Left lobe of liver (tissue), 2 donors: ENCODE data around the gene PPP1R14B. TPM values are rescaled to one million over a fixed set of nuclear protein-coding genes. Genes with fewer than 3 reads are reported as not detected.

Experiments used
- ATAC-seq: fragments of 200-7000 bp; cut with Tn5 transposase; one replicate; pipeline ENCODE4 v1.9.1; 2020; ENCODE audit warnings: mild to moderate bottlenecking, moderate library complexity
- DNase-seq: peaks from one replicate; pipeline ENCODE4 v3.0.0-alpha.2; 2020; ENCODE audit warnings: low spot score
- total RNA-seq: library from RNA; stranded (reverse); gene quantifications from one replicate; pipeline ENCODE4 v1.2.1, GENCODE V29; 2021
- donor health status: DM: no; HTN: no; CAD: no; lungs with moderate emphysema.
- donor health status: DM: no; HTN: yes; CAD: no.

The PPP1R14B gene, protein sequence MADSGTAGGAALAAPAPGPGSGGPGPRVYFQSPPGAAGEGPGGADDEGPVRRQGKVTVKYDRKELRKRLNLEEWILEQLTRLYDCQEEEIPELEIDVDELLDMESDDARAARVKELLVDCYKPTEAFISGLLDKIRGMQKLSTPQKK
- 50.1 TPM for total RNA-seq

DNA sequence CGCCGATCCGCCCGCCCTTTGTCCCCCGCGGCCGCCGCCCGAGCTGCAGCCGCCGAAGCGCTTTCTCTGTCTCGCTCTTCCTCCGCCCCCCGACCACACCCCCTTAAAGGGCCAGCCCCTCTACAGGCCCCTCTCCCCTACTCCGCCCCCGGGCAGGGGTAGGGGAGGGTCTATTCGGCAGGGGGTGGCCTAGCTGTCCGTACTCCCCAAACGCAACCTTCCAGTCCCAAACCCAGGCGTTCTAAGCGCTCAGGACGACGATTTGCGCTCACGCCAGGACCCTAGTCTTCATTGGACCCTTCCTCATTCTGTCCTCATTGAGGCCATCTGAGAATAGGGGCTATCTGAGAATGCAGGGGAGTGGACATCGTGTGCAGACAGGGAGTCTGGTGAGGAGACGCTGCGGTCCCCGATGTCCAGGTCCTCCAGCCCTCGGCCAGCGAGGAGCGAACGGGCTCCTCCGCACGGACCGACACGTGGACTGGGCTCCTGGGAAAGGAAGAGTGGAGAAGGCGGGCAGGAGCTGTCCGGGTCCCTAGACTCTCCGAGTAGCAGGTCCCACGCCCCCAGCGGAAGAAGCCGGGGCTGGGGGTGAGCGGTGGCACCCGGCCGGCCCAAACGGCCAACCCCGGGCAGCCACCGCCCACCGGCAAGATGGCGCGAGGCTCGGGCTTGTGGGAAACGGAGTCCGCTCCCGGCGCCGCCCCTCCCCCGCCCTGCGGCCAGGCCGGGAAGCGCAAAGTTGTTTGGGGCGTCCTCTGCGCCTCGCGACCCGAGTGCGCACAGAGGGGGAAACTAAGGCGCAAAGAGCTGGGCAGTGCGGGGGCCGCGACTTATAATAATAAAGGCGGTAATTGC is at the start of gene PPP1R14B:
TSS of gene PPP1R14B (minus strand) at position 73 of the 858 bp plus-strand sequence. CDS start 270 bp downstream, outside the sequence.
- ATAC-seq (peak; percentile 72), DNase-seq (peak; percentile 92)

DNA sequence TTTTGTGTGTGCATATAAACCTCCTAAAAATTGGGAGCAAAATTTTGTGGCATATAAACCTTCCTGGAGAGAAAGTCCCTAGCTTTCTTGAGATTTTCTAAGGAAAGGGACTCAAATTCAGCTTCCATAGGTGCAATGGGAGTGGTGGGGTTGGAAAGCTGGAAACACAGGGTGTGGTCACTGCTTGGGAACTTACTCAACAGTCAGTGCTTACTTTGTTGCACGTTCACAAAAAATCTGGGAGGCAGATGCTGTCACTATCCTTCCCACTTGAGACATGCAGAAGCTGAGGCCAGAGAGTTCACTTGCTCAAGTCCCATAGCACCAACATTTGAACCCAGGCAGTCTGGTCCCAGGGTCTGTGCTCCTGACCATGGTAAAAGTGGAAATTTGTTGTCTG is 49.5 kb upstream of the PPP1R14B start:
- DNase-seq (no peak), ATAC-seq (no peak)

DNA sequence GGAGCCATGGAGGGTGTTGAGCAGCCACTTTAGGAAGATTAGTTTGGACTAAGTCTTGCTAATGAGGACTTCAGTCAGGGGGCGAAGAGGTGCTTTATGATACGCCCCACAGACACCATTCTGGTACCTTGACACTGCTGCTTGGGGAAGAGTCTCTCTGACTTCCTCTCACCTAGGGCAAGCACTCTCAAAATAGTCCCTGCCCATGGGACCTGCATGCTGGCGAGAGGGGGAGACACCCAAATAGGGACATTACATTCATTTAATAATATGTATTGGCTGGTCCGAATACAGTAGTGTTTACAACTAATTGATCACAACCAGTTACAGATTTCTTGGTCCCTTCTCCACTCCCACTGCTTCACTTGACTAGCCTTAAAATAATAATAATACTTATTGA is 49.0 kb upstream of the PPP1R14B start:
- DNase-seq, result no peak
- no peak for ATAC-seq

DNA sequence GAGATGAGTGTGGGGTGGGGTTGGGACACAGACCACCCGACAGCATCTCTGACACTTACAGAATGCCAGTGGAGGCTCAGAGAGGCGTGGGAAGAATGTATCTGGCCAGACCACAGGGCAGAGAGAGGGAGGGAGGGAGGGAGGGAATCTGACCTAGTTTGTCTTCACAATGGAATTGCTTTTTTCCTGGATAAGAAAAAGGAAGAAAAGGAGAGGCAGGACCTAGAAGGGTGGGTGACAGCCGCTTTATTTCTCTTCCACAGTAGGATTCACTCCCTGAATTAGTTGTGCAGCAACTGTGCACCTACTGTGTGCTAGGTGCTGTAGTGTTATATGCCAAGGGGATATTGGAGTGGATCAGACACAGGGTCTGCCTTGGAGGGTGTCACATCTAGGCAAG is 48.0 kb upstream of the PPP1R14B start:
- DNase-seq, result no peak
- ATAC-seq, result no peak

DNA sequence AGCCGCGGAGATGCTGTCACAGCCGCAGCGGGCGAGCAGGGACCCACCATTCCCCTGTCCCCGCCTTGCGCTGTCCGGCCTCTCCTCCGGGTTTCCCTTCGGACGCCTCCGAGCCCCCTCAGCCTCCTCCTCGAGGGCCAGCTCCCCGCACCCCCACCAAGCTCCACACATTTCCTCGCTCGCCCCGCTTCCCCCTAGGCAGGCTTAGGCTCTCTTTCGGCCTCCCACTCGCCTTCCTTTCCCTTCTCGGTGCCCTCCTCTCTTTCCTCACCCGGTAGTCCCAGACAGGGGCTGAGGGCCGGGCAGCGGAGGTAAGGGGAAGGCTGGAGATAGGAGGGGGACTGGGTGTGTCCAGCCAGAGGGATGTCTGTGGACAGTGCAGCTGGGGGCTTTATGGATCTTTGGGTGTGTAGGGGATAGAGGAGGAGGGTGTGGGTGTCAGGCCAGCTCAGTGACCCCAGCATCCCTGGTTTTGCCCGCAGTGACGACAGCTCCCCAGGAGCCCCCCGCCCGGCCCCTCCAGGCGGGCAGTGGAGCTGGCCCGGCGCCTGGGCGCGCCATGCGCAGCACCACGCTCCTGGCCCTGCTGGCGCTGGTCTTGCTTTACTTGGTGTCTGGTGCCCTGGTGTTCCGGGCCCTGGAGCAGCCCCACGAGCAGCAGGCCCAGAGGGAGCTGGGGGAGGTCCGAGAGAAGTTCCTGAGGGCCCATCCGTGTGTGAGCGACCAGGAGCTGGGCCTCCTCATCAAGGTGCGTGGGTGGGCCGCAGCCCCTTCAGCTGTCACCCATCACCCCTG is 45.9 kb upstream of the PPP1R14B start:
- no peak for DNase-seq
- ATAC-seq, result no peak

DNA sequence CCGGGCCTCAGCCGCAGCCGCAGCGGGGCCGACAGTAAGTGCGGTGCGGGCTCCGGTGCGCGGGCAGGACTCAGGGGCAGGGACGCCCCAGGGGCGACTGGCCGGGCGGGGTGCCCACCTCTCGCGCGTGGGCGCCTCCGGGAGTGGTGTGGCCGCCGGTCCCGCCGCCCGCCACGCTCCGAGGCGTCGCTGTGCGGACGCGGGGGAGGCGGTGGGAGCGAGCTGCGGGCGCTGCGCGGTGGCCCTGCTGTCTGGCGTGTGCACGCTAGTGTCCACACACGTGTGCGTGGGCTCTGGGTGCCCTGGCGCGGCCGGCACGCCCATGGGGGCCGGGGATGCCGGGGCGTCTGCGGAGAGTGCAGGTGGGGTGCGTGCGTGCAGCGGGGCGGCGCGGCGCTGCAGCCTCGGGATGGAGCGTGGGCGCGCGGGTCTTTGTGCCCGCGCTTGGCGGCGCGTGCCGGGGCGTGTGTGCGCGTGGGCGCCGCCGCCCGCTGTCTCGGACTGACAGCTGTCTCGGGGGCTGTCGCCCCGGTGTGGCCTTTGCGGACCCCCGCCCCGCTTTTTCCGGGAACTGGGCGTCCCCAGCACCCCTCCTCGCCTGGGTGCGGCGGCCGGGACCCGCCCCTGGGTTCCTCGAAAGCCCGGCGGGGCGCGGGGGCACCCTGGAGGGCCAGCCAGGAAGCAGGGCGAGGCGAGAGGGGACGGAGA is 45.2 kb upstream of the PPP1R14B start:
- ATAC-seq (peak; percentile 12), DNase-seq (no peak)

DNA sequence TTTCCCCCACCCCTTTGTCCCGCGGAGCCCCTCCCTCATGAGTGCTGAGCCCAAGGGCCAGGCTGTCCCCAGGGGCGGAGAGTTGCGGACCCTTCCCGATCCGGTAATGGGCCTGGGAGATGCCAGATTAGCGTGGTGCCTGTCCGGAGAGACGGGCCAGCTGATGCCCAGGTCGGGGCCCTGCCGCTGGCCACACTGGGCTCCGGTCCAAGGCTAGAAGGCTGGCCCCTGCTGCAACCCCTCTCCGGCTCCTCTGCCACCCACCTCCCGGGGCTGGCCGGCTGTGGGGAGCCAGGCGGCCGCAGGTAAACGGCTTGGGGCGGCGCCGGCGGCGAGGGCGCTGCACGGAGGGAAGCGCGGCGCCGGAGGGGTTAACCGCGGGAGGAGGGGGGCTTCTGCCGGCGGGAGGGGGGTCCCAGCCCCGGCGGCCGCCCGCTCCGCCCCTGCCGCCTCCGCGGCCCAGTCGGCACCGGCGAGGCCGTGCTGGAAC is 44.6 kb upstream of the PPP1R14B start, which contains the start of gene KCNK4:
TSS of gene KCNK4 (plus strand) at position 41 of the 490 bp plus-strand sequence. CDS start 1,717 bp downstream, outside the sequence.
- DNase-seq (no peak), ATAC-seq (no peak)

DNA sequence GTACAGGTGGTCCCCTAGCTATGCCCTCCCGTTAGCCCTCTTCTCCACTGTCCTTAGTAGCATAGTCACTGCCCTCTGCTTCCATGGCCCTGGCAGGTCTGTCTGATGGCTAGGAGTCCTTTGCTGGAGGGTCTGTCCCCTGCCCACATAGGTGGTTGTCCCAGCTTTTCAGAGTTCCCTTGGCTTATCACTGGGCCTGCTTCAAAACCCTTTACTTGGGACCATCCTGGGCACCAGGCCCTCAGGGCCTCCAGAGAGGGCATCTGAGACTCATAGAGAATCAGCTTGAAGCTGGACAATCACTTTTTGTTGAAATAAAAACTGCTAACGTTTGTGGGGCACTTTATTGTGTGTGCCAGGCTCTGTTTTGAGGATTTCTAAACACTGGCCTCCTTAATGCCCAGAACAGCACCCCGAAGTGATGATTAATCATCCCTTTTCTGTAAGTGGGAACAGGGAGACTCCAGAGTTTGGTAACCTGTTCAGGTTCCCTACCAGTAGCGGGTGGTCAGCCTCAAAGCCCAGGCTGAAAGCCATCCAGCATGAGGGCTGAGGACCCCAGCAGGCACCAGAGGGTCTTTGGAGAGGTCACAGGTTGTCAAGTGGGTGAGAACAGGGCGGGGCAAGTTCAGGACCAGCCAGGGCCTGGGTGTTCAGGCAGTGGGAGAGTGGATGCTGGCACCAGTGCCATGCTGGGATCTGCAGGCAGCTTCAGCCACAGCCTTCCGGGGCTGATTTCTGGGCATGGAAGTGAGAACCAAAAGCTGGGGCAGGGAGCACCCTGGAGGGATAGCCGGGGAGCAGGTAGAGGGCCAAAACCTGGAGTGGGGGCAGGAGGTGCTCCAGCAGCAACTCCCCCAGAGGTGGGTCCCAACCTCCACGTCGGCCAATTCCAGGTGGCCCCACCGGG is 43.9 kb upstream of the PPP1R14B start:
- ATAC-seq (no peak), DNase-seq (no peak)

DNA sequence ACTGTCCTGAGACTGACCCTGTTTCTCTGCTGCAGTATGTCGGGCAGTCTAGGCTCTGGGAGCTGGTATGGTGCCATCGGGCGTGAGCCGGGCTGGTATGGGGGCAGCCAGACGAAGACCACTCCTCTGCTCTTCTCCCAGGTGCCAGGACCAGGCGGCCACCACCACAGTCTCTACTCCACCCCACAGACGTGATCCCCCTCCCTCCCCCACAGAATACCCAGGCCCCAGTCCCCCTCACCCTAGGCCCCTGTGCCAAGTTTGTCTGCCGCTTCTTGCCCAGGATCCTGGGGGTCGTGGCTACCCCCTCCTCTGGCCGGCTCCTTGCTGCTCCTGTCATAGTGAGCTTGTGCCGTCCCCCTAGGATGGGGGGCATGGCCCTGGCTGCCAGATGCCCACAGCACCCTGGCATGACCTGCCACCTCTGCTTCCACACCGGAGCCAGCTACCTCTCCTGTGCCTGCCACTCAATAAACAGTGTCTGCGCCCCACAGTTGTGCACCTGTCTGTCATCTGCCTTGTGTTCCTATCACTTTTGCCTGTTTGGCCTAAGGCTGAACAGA is 42.3 kb upstream of the PPP1R14B start:
- DNase-seq (no peak), ATAC-seq (no peak)

DNA sequence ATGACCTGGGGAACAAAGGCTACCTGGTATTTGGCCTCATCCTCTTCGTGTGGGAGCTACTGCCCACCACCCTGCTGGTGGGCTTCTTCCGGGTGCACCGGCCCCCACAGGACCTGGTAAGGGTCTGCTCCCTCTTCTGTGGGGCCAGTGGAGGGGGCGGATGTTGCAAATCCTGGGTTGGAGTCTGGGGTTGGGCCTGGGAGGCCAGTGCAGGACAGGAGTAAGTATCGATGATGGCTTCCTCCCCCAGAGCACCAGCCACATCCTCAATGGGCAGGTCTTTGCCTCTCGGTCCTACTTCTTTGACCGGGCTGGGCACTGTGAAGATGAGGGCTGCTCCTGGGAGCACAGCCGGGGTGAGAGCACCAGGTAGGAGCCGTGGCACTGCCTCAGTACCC is 41.6 kb upstream of the PPP1R14B start:
- no peak for DNase-seq
- no peak for ATAC-seq

DNA sequence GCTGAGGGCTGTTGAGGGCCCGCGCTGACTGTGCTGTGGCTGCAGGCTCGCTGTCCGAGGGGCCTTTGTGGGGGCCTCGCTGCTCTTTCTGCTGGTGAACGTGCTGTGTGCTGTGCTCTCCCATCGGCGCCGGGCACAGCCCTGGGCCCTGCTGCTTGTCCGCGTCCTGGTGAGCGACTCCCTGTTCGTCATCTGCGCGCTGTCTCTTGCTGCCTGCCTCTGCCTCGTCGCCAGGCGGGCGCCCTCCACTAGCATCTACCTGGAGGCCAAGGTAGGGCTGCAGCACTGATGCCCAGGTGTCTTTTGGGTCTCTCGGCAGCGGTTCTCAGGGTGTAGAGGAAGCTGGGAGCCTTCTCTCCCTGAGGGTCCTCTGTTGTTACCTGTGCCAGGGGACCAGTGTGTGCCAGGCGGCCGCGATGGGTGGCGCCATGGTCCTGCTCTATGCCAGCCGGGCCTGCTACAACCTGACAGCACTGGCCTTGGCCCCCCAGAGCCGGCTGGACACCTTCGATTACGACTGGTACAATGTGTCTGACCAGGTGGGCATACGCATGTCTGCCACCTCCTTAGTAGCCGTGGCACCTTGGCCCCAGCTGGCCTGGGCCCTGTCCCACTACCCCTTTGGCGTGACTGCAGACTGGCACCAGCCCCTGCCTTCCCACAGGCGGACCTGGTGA is 41.1 kb upstream of the PPP1R14B start:
- DNase-seq (no peak), ATAC-seq (no peak)

DNA sequence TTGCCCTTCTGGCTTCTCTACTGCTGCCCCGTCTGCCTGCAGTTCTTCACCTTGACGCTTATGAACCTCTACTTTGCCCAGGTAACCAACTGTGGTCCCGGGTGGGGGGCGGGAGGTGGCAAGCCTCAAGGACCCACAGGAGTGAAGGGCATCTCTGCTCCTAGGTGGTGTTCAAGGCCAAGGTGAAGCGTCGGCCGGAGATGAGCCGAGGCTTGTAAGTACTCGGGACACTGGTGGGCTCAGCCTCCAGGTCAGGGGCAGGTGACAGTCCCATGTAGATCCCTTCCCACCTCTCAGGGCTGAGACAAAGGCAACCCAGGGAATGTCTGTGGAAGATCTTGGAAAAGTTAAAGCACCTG is 40.0 kb upstream of the PPP1R14B start:
- DNase-seq, result no peak
- no peak for ATAC-seq

DNA sequence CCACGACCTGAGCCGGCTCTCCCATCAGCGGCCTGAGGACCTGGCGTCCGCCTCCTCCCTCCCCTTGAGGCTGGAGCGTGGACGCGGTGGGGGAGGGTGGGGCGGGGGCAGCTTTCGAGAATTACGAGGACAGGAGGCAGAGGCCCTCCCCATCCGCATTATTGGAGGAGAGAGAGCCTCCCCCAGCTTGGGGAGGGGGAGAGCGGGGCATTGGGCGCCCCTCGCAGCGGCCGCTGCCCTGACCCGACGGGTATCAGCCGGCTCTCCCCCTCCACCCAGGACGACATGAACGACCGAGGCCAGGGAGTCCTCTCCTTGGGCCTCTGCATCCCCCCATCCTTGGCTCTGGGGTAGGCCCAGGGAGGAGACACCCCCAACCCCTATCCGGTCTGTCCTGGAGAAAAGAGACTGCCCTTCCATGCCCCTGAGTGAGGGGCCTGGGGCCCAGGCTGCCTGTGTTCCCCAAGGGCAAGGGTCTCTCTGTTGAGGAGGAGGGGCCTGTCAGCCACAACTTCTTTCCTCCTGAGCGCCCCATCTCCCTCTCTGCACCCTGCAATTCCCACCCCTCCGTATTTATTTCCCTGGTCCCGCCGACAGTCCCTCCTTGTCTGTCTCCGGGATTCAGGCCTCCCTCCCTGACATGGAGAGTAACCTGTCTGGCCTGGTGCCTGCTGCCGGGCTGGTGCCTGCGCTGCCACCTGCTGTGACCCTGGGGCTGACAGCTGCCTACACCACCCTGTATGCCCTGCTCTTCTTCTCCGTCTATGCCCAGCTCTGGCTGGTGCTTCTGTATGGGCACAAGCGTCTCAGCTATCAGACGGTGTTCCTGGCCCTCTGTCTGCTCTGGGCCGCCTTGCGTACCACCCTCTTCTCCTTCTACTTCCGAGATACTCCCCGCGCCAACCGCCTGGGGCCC is 39.4 kb upstream of the PPP1R14B start:
- ATAC-seq (peak; percentile 50), DNase-seq (peak; percentile 73)

DNA sequence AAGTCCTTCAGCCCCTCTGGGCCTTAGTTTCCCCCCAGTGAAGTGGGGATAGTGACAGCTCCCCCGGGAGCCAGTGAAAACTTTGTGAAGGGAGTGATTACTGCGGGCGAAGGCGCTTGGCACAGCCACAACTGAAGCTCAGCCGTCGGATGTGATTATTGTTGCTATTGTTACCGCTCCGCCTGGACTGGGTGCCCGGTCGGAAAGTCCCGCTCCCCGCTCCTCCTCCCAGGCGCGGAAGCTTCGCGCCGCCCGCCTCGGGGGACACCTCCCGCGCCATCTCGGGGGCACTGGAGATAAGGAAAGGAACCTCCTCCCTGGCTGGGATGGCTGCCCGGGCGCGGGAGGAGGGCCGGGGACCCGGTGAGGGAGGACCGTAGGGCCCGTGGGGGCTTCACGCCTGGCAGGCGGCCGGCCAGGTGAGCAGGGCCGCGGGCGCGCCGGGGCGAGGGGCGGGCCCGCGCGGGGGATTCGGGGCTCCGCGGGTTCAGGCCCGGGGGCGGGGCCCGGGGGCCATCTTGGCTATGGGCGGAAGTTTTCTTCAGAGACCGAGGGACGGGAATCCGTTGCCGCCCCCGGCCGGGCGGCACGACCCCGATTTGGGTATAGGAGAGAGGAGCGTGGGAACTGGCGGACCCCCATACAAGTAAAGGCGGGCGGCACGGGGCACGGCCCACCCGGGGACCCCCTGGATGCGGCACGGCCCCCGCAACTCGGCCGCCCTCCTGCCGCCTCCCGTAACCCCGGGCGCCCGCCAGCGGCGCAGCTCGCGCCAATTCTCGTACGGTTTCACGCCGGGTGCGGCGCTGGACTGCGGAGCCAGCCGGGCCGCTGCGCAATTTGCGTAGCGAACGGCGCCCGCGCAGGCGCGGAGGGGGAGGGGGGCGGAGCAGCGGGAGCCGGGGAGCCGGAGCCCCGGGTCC is 38.5 kb upstream of the PPP1R14B start, which contains the start of gene GPR137:
TSS of gene GPR137 (plus strand) at position 887 of the 923 bp plus-strand sequence. CDS start 677 bp downstream, outside the sequence.
- ATAC-seq, result peak; percentile 77

DNA sequence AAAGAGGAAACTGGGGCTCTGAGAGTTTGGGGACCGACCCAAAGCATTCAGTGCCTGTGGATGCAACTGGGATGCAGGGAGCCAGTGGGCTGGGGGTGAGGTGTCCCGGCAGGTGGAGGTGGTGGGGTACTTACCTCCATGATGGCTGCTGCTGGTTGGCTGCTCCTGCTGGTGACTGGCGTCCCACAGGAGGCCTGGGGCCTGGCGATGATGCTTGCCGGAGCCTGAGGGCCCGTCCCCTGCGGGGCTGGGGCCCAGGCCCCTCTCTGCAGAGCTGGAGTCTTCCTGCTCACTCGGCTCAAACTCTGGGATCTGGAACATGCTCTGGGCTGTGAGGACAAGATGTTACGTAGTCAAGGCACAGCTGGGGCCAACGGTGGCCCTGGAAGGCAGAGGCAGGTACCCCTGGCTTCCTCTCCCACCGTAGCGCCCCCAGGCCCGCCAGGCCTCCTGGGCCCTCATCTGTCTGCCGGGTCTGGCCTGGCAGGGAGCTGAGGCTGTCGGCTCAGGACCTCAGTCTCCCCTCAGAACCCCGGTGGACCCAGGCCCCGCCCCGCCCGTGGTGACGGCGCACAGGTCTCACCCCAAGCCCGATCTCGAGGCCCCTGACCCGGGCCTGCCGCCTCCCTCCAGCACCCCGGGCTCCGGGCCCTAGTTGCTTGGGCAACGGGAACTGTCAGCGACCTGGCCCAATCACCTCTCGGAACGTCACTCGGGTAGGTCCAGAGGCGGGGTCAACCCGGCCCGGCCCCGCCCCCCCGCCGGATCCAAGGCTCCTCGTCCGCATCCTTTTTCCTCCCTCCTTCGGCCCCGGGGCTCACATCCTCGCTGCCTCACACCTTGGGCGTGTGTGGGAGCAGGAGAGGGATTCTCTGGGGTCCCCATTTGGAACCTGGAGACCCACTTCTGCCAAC is 37.6 kb upstream of the PPP1R14B start, which contains the start of gene BAD:
TSS of gene BAD (minus strand) at position 618 of the 914 bp plus-strand sequence. CDS start at position 321, 297 bp downstream.
- ATAC-seq (peak; percentile 86), DNase-seq (peak; percentile 97)

More for the DNA sequence above, 38.5 kb upstream of the PPP1R14B start, which contains the start of gene GPR137:
- DNase-seq, result peak; percentile 90
